ENCODE results near the gene CCNF.
A peak's percentile ranks its signal among the peaks of the same experiment; 100 is the strongest.

Gene CCNF

GRCh38 chr16:2474877-2475412, 45.7 kb downstream of the CCNF start, which contains the start of gene TBC1D24:
TSS of gene TBC1D24 (plus strand) at chr16:2475127. CDS start at chr16:2496149, 21,022 bp downstream.
- H3K4me1 ChIP-seq: peaks cover 5% of the 10 kb centered on the region

DNA sequence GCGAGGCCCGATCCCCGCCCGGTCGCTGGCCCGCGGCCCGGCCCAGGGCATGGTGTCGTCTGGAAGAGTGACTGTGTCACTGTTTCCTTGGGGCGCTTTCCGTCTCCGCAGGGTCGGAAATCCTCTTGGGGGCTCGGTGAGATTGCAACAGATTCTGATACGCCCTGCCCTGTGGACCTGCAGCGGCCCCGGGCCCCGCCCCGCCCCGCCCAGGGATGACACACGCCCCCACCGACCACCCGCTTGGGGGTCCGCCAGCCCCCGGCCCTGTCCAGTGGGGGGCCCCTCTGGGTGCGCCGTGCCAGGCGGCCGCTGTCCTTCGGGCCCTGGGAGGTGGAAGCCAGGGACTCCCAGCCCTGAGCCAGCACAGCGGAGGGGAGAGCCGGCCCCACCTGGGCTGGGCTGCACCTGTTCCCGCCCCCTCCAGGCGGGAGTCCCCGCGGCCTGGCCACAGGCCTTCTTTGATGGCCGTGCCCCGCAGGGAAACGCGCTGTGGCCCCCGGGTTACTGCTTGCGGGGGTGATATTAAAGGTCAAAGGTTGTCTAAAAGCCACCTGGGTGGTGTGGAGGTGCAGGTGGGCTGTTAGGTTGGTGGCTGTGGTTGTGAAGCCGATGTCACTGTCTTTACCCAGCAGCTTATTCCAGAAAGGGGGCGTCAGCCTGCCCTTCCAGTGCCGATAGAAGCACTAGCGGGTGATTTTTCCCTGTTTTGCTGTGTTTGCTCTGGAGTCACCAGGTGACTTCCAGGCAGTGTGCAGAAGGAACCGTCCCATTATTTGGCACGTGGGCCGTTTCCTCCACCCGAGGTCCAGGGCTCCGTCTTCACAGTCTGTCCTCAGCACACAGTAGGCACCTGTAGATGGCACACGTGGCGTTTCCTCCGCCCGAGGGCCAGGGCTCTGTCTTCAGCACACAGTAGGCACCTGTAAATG, 46.4 kb downstream of the CCNF start:
- Histone ChIP-seq H3K27ac (no peak overlapping the region), H3K9ac (no peak overlapping the region), H3K4me1 (peaks cover 5% of the 10 kb centered on the region), H3K27me3 (ENCODE audit: control insufficient read depth, insufficient read depth, low read length) (no peaks in the 10 kb centered on the region), H3K4me3 (ENCODE audit: low read depth, low read length) (peak overlapping the region; percentile 50), H3K9me3 (ENCODE audit: control insufficient read depth, low read length) (no peaks in the 10 kb centered on the region), H3K36me3 (ENCODE audit: control insufficient read depth, insufficient read depth, low read length) (no peaks in the 10 kb centered on the region), H3K79me2 (no peaks in the 10 kb centered on the region), H3K4me2 (ENCODE audit: low read length) (peak overlapping the region; percentile 84), H2AFZ (peak overlapping the region; percentile 81)
- TF ChIP-seq, protein P1, sequence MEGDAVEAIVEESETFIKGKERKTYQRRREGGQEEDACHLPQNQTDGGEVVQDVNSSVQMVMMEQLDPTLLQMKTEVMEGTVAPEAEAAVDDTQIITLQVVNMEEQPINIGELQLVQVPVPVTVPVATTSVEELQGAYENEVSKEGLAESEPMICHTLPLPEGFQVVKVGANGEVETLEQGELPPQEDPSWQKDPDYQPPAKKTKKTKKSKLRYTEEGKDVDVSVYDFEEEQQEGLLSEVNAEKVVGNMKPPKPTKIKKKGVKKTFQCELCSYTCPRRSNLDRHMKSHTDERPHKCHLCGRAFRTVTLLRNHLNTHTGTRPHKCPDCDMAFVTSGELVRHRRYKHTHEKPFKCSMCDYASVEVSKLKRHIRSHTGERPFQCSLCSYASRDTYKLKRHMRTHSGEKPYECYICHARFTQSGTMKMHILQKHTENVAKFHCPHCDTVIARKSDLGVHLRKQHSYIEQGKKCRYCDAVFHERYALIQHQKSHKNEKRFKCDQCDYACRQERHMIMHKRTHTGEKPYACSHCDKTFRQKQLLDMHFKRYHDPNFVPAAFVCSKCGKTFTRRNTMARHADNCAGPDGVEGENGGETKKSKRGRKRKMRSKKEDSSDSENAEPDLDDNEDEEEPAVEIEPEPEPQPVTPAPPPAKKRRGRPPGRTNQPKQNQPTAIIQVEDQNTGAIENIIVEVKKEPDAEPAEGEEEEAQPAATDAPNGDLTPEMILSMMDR (IDR thresholded peaks at IDR 0.05): no peak

More at GRCh38 chr16:2474877-2475412, 45.7 kb downstream of the CCNF start, which contains the start of gene TBC1D24:
- Histone ChIP-seq H3K79me2 (no peaks in the 10 kb centered on the region), H2AFZ (peak within 1 kb of the TSS; percentile 91), H3K27ac (peak within 1 kb of the TSS; percentile 45), H3K9ac (no peak within 1 kb of the TSS), H3K9me3 (ENCODE audit: control insufficient read depth, low read length) (no peaks in the 10 kb centered on the region), H3K36me3 (ENCODE audit: control insufficient read depth, insufficient read depth, low read length) (no peaks in the 10 kb centered on the region), H3K4me3 (ENCODE audit: low read depth, low read length) (peak within 1 kb of the TSS; percentile 64), H3K27me3 (ENCODE audit: control insufficient read depth, insufficient read depth, low read length) (no peaks in the 10 kb centered on the region), H3K4me2 (ENCODE audit: low read length) (peak within 1 kb of the TSS; percentile 99)
- TF ChIP-seq, protein P1 (IDR thresholded peaks at IDR 0.05): no peak

DNA sequence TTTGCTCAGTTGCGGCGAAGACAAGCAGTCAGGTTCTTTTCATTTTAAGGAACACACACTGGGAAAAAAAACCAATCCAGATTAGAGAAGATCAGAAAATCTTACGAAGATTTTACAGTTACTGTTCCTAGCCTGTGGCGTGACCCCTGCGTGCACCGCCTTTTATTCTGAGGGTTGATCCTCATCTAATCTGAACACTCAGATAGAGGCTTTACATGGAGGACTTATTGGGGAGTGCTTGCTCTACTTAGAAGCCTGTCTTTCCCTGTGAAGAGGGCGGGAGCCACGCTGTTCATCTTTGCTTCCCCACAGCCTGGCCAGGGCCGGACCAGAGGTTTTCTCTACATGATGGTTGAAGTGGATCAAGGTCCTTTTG, 47.1 kb downstream of the CCNF start:
- TF ChIP-seq, protein P1 (IDR thresholded peaks at IDR 0.05): no peak
- H3K4me3 ChIP-seq (ENCODE audit: low read depth, low read length): no peak overlapping the region

GRCh38 chr16:2476741-2477140, 47.5 kb downstream of the CCNF start:
- Histone ChIP-seq H3K4me1 (peaks cover 5% of the 10 kb centered on the region), H3K27me3 (ENCODE audit: control insufficient read depth, insufficient read depth, low read length) (no peaks in the 10 kb centered on the region), H3K27ac (no peak overlapping the region), H3K9me3 (ENCODE audit: control insufficient read depth, low read length) (no peaks in the 10 kb centered on the region), H2AFZ (no peak overlapping the region), H3K4me3 (ENCODE audit: low read depth, low read length) (no peak overlapping the region), H3K9ac (no peak overlapping the region), H3K79me2 (no peaks in the 10 kb centered on the region), H3K4me2 (ENCODE audit: low read length) (no peak overlapping the region), H3K36me3 (ENCODE audit: control insufficient read depth, insufficient read depth, low read length) (no peaks in the 10 kb centered on the region)
- TF ChIP-seq, protein P1 (IDR thresholded peaks at IDR 0.05): no peak

More for the DNA sequence above, 47.1 kb downstream of the CCNF start:
- H3K9me3 ChIP-seq (ENCODE audit: control insufficient read depth, low read length): no peaks in the 10 kb centered on the region
- no peaks in the 10 kb centered on the region for H3K27me3 ChIP-seq (ENCODE audit: control insufficient read depth, insufficient read depth, low read length)
- no peak overlapping the region for H3K9ac ChIP-seq
- no peak overlapping the region for H3K4me2 ChIP-seq (ENCODE audit: low read length)
- H2AFZ ChIP-seq: no peak overlapping the region
- H3K79me2 ChIP-seq: no peaks in the 10 kb centered on the region
- no peaks in the 10 kb centered on the region for H3K36me3 ChIP-seq (ENCODE audit: control insufficient read depth, insufficient read depth, low read length)
- H3K4me1 ChIP-seq: peaks cover 5% of the 10 kb centered on the region
- H3K27ac ChIP-seq: no peak overlapping the region
